GM12878 (cell line): Measurements from ENCODE around the gene HIC1. TPM values are rescaled to one million over a fixed set of nuclear protein-coding genes. Genes with fewer than 3 reads are reported as not detected.
A peak's percentile ranks its signal among the peaks of the same experiment; 100 is the strongest.

Experiments
- ATAC-seq: fragments of 200-7000 bp; cut with Tn5 transposase; 3 replicates; pipeline ENCODE4 v1.9.1; 2020; ENCODE audit warnings: mild to moderate bottlenecking, moderate library complexity
- BruUV-seq: library from RNA; stranded (reverse); fragments of 400-500 nt; replicated peaks from 2 replicates; lab custom pipeline; 2021; lab: Mats Ljungman, UMichigan
- CTCF ChIA-PET: fragments of 300-600 bp; sonication (Branson Sonifier 250); formaldehyde crosslinking; extraction: SDS; loops from one replicate; lab custom pipeline; 2021; ENCODE audit warnings: inconsistent platforms; lab: Yijun Ruan, JAX
- POLR2A ChIA-PET: fragments of 350-600 bp; formaldehyde crosslinking; extraction: SDS; loops from one replicate; lab custom pipeline; 2021; ENCODE audit warnings: inconsistent platforms; lab: Charles Lee
- RAD21 ChIA-PET: fragments of 300-600 bp; sonication (Branson Sonifier 250); formaldehyde crosslinking; loops from one replicate; lab custom pipeline; 2023; ENCODE audit warnings: antibody characterized with exemption; ENCODE audit not compliant: unreplicated experiment; lab: Charles Lee
- SMC1A ChIA-PET: fragments of 300-600 bp; sonication (Branson Sonifier 250); formaldehyde crosslinking; loops from one replicate; lab custom pipeline; 2023; ENCODE audit not compliant: unreplicated experiment, uncharacterized antibody; lab: Charles Lee
- DNase-seq: peaks from one replicate; pipeline ENCODE4 v3.0.0-alpha.2; 2011; ENCODE audit warnings: low read depth, low spot score
- FAIRE-seq: peaks from 3 replicates; lab custom pipeline; 2011; peaks lifted over from hg19 to GRCh38; lab: Jason Lieb, UNC
- H2AFZ ChIP-seq: 2 replicates; pipeline ENCODE4 v1.6.0; 2011; ENCODE audit warnings: low read depth, low read length, control low read depth; ENCODE audit not compliant: control insufficient read depth
- H3K27ac ChIP-seq: 2 replicates; pipeline ENCODE4 v1.5.1; 2011; ENCODE audit warnings: control low read depth; ENCODE audit not compliant: control insufficient read depth, insufficient read depth
- H3K27me3 ChIP-seq, 2 experiments: replicated peaks in 1 of 2; 2 replicates each; pipeline versions ENCODE4 v1.6.0 to v1.6.1; 2011; ENCODE audit warnings: low read length in 1 of 2; ENCODE audit not compliant: control insufficient read depth in 2 of 2, insufficient read depth in 2 of 2
- H3K36me3 ChIP-seq, 2 experiments: 2 replicates each; pipeline ENCODE4 v1.5.1; 2011; ENCODE audit warnings: low read length in 1 of 2; ENCODE audit not compliant: control insufficient read depth in 2 of 2, insufficient read depth in 2 of 2
- H3K4me1 ChIP-seq: 2 replicates; pipeline ENCODE4 v1.6.1; 2011; ENCODE audit warnings: mild to moderate bottlenecking, low read length, moderate library complexity, mixed read lengths; ENCODE audit not compliant: control insufficient read depth, insufficient read depth
- H3K4me2 ChIP-seq: 2 replicates; pipeline ENCODE4 v1.6.0; 2011; ENCODE audit warnings: control low read depth; ENCODE audit not compliant: control insufficient read depth, insufficient read depth
- H3K4me3 ChIP-seq: fragments of 200-600 bp; sonication (generic); 2 replicates; pipeline ENCODE4 v1.5.1; 2016
- H3K79me2 ChIP-seq: 2 replicates; pipeline ENCODE4 v1.6.0; 2011; ENCODE audit warnings: low read length; ENCODE audit not compliant: control insufficient read depth, insufficient read depth
- H3K9ac ChIP-seq: 2 replicates; pipeline ENCODE4 v1.8.0; 2011; ENCODE audit warnings: low read length, control low read depth, mixed read lengths; ENCODE audit not compliant: control insufficient read depth, insufficient read depth
- H3K9me3 ChIP-seq: replicated peaks from 3 replicates; pipeline ENCODE4 v1.5.1; 2011; ENCODE audit warnings: mild to moderate bottlenecking, low read length; ENCODE audit not compliant: control insufficient read depth, insufficient read depth
- H4K20me1 ChIP-seq: 2 replicates; pipeline ENCODE4 v1.6.0; 2011; ENCODE audit not compliant: control insufficient read depth, insufficient read depth
- POLR2A ChIP-seq: IDR thresholded peaks from 2 replicates; pipeline ENCODE4 v1.6.1; 2011; ENCODE audit warnings: low read depth, mild to moderate bottlenecking, low read length
- ZBTB11 ChIP-seq: fragments of 450-650 bp; formaldehyde crosslinking; IDR thresholded peaks from 2 replicates; pipeline ENCODE4 v1.5.0; 2022; ENCODE audit warnings: mild to moderate bottlenecking, missing genetic modification characterization
- WGBS: methylation state at CpG from one replicate; pipeline ENCODE4 v1.1.6; 2016; ENCODE audit warnings: low lambda C conversion rate; ENCODE audit not compliant: insufficient replicate concordance, insufficient coverage; ENCODE audit errors: missing lambda C conversion rate; 5-methylcytosine and 5-hydroxymethylcytosine counted together
- in situ Hi-C: fragments of 300-500 bp; cut with MboI; formaldehyde crosslinking; loops from 9 replicates; pipeline ENCODE4 v1.14.3; 2018; ENCODE audit warnings: mixed read lengths
- intact Hi-C: fragments of 100-400 bp; cut with micrococcal nuclease; formaldehyde crosslinking; loops from one replicate; pipeline ENCODE4 v1.14.2; 2022; ENCODE audit not compliant: unreplicated experiment
- polyA plus RNA-seq, 11 experiments: library from polyadenylated mRNA; depleted of rRNA in 4 of 11; unstranded in 6 of 11; stranded (reverse) in 5 of 11; fragments of >200 nt; fragmentation: Nextera tagmentation in 4 of 11; fragmentation: Illumina TruSeq in 1 of 11; extraction: Ambion mirVana in 4 of 11; extraction: Trizol in 1 of 11; gene quantifications; 1 replicate in 1 of 11; 2 replicates in 10 of 11; pipeline versions ENCODE4 v1.2.1 to v1.2.3, GENCODE V29; 2011 to 2016; ENCODE audit warnings: inconsistent platforms in 2 of 11, missing spikeins in 2 of 11, low read depth in 1 of 11
- total RNA-seq, 4 experiments: library from RNA; depleted of rRNA in 3 of 4; stranded (reverse); fragments of >200 nt in 3 of 4; fragmentation: Illumina TruSeq in 1 of 4; extraction: Trizol in 1 of 4; gene quantifications; 2 replicates each; pipeline versions ENCODE4 v1.2.1 to v1.2.3, GENCODE V29; 2013 to 2021
- TF ChIP-seq, protein P1 (sequence below): fragments of 450-650 bp; IDR thresholded peaks from 2 replicates; pipeline ENCODE4 v1.6.1; 2017; ENCODE audit warnings: mild to moderate bottlenecking, low read depth, inconsistent platforms; ENCODE audit not compliant: poor library complexity, severe bottlenecking
- TF ChIP-seq, protein P2 (sequence below): IDR thresholded peaks from 2 replicates; pipeline ENCODE4 v1.6.1; 2011; ENCODE audit warnings: borderline replicate concordance, low read depth, mild to moderate bottlenecking, moderate library complexity, low read length; ENCODE audit not compliant: insufficient read depth, poor library complexity, severe bottlenecking

Gene HIC1
- total and polyA plus RNA-seq, 10 of the 15 experiments (the other 5 are each of a cell fraction or from before 2014, with no cell fraction given) = 0.11 to 61.1 (median 4.9) TPM

DNA sequence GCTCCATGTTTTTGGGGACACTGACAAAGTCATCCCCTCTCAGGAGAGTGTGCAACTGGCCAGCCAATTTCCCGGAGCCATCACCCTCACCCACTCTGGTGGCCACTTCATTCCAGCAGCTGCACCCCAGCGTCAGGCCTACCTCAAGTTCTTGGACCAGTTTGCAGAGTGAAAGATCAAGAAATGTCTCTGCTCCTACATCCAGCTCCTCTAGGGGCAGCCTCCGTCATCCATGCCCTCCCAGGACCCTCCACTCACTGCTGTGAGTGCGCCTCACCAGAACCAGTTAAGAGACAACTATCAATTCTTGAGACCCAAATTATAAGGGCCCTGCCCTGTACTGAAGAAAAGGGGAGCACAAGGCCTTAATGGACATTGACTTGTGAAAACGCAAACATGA is 12.0 kb upstream of the HIC1 start:
- peaks cover 13% of the 10 kb centered on the region for H3K79me2 ChIP-seq
- peak overlapping the region; percentile 82; the same call in 1 of the 2 replicates for H3K27ac ChIP-seq
- H3K9ac ChIP-seq = peak overlapping the region; percentile 91
- peak overlapping the region; percentile 97 for H3K4me2 ChIP-seq
- FAIRE-seq (no peak), ATAC-seq (no peak), DNase-seq (no peak)
- BruUV-seq = TSS peak; percentile 72
- in situ Hi-C loops = no loop called here
- no peaks in the 10 kb centered on the region for H3K9me3 ChIP-seq
- POLR2A ChIA-PET = no interaction called here
- TF ChIP-seq ZBTB11 (no peak), POLR2A (0 out of 2 replicates have a peak, but pooled peaks have one; percentile 16)
- no peaks in the 10 kb centered on the region for H3K27me3 ChIP-seq
- peak overlapping the region; percentile 93 for H3K4me3 ChIP-seq
- H4K20me1 ChIP-seq = no peaks in the 10 kb centered on the region
- no peak overlapping the region for H2AFZ ChIP-seq
- WGBS = 79% methylated on average over 5 of the region's 5 CpGs
- RAD21 ChIA-PET = interaction anchor here (0.9 kb wide), 1 partner anchor 11 kb away, joined by 3 read pairs; no protein-coding TSS in a partner anchor
- peaks cover 0 to 2% of the 10 kb centered on the region in 2 experiments; a peak in 3 of 4 replicates for H3K36me3 ChIP-seq
- CTCF ChIA-PET = no interaction called here
- SMC1A ChIA-PET = no interaction called here
- peaks cover 16% of the 10 kb centered on the region for H3K4me1 ChIP-seq
- intact Hi-C loops = loop anchor here (5.0 kb wide), 1 partner anchor 321 kb away; the partner anchor contains the start of gene WDR81

- BruUV-seq = no TSS peak
- in situ Hi-C loops = no loop called here
- no peaks in the 10 kb centered on the region for H3K9me3 ChIP-seq
- H3K36me3 ChIP-seq = peaks cover 0 to 2% of the 10 kb centered on the region in 2 experiments; a peak in 3 of 4 replicates
- WGBS = 98% methylated on average over 6 of the region's 6 CpGs
- TF ChIP-seq POLR2A = 0 out of 2 replicates have a peak, but pooled peaks have one; percentile 23
- TF ChIP-seq, protein P1, sequence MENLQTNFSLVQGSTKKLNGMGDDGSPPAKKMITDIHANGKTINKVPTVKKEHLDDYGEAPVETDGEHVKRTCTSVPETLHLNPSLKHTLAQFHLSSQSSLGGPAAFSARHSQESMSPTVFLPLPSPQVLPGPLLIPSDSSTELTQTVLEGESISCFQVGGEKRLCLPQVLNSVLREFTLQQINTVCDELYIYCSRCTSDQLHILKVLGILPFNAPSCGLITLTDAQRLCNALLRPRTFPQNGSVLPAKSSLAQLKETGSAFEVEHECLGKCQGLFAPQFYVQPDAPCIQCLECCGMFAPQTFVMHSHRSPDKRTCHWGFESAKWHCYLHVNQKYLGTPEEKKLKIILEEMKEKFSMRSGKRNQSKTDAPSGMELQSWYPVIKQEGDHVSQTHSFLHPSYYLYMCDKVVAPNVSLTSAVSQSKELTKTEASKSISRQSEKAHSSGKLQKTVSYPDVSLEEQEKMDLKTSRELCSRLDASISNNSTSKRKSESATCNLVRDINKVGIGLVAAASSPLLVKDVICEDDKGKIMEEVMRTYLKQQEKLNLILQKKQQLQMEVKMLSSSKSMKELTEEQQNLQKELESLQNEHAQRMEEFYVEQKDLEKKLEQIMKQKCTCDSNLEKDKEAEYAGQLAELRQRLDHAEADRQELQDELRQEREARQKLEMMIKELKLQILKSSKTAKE = no peak
- TF ChIP-seq, protein P2, sequence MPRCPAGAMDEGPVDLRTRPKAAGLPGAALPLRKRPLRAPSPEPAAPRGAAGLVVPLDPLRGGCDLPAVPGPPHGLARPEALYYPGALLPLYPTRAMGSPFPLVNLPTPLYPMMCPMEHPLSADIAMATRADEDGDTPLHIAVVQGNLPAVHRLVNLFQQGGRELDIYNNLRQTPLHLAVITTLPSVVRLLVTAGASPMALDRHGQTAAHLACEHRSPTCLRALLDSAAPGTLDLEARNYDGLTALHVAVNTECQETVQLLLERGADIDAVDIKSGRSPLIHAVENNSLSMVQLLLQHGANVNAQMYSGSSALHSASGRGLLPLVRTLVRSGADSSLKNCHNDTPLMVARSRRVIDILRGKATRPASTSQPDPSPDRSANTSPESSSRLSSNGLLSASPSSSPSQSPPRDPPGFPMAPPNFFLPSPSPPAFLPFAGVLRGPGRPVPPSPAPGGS = no peak
- CTCF ChIA-PET = no interaction called here
- ATAC-seq = no peak
- RAD21 ChIA-PET = interaction anchor here (0.9 kb wide), 1 partner anchor 12 kb away, joined by 3 read pairs; no protein-coding TSS in a partner anchor
- no peak overlapping the region for H3K4me2 ChIP-seq
- no peaks in the 10 kb centered on the region for H4K20me1 ChIP-seq
- POLR2A ChIA-PET = interaction anchor here (0.7 kb wide), 1 partner anchor 110 kb away, joined by 3 read pairs; no protein-coding TSS in a partner anchor
- H3K9ac ChIP-seq = no peak overlapping the region
- peaks cover 16% of the 10 kb centered on the region for H3K4me1 ChIP-seq
- SMC1A ChIA-PET = interaction anchor here (0.6 to 0.7 kb wide), 2 partner anchors 22 to 327 kb away, joined by 3 read pairs; no protein-coding TSS in a partner anchor
- no peak overlapping the region for H2AFZ ChIP-seq
- H3K27me3 ChIP-seq = no peaks in the 10 kb centered on the region
- intact Hi-C loops = loop anchor here (5.0 kb wide), 1 partner anchor 321 kb away; the partner anchor contains the start of gene WDR81
- no peak for FAIRE-seq
- H3K27ac ChIP-seq = no peak overlapping the region
- H3K4me3 ChIP-seq = no peak overlapping the region
- H3K79me2 ChIP-seq = peaks cover 13% of the 10 kb centered on the region
- DNase-seq = no peak
Observed at GRCh38 chr17:2043785-2044184, 11.1 kb upstream of the HIC1 start.
